ENCODE measurements around the gene BEST4. TPM values are rescaled to one million over a fixed set of nuclear protein-coding genes. Genes with fewer than 3 reads are reported as not detected.

Gene BEST4
- polyA plus RNA-seq, 3 donors: 1.1 to 1.3 (median 1.1) TPM

Other genes with a start within 250 kb of the BEST4 start
- 10 to 100 TPM; 13.3 to 17.0 (median 15.7) TPM for gene TMEM53, start 113.7 kb downstream of the BEST4 start, polyA plus RNA-seq (ENCODE audit: insufficient read length in 3 of 3)
- gene ARMH1, start 113.5 kb downstream of the BEST4 start, polyA plus RNA-seq (ENCODE audit: insufficient read length in 3 of 3): 1 to 10 TPM; 5.0 to 9.0 (median 8.1) TPM
- not detected for gene RNU5D-1, start 57.0 kb downstream of the BEST4 start, polyA plus RNA-seq (ENCODE audit: insufficient read length in 3 of 3)
- gene KIF2C, start 48.3 kb downstream of the BEST4 start, polyA plus RNA-seq (ENCODE audit: insufficient read length in 3 of 3): 10 to 100 TPM; 27.0 to 30.8 (median 28.1) TPM
- gene RPS8, start 12.6 kb downstream of the BEST4 start, polyA plus RNA-seq (ENCODE audit: insufficient read length in 3 of 3): 1,000 to 10,000 TPM; 1,996 to 2,548 (median 2,324) TPM
- 10 to 100 TPM in 1 of 3 donors, 1 to 10 TPM in 2; 6.2 to 10.1 (median 7.7) TPM for gene PLK3, start 12.2 kb upstream of the BEST4 start, polyA plus RNA-seq (ENCODE audit: insufficient read length in 3 of 3)
- under 1 TPM in 2 of 3 donors, not detected in 1; 0.19 to 0.42 TPM for gene DYNLT4, start 19.2 kb upstream of the BEST4 start, polyA plus RNA-seq (ENCODE audit: insufficient read length in 3 of 3)
- gene BTBD19, start 20.4 kb upstream of the BEST4 start, polyA plus RNA-seq (ENCODE audit: insufficient read length in 3 of 3): 10 to 100 TPM; 10.5 to 22.8 (median 22.7) TPM
- 1 to 10 TPM; 5.4 to 7.7 (median 6.9) TPM for gene PTCH2, start 55.1 kb upstream of the BEST4 start, polyA plus RNA-seq (ENCODE audit: insufficient read length in 3 of 3)
- 10 to 100 TPM; 30.3 to 35.5 (median 34.0) TPM for gene EIF2B3, start 198.4 kb upstream of the BEST4 start, polyA plus RNA-seq (ENCODE audit: insufficient read length in 3 of 3)
- gene HECTD3, start 223.2 kb upstream of the BEST4 start, polyA plus RNA-seq (ENCODE audit: insufficient read length in 3 of 3): 10 to 100 TPM; 33.4 to 38.1 (median 34.9) TPM
- 100 to 1,000 TPM; 107 to 111 (median 109) TPM for gene UROD, start 224.1 kb upstream of the BEST4 start, polyA plus RNA-seq (ENCODE audit: insufficient read length in 3 of 3)